Activated CD4-positive, alpha-beta T cell treated with anti-CD3 and anti-CD28 coated beads for 36 hours (primary cell): Measurements from ENCODE around the gene PLEKHG4B. TPM values are rescaled to one million over a fixed set of nuclear protein-coding genes. Genes with fewer than 3 reads are reported as not detected.

Source experiments
- ATAC-seq: fragments of 200-7000 bp; cut with Tn5 transposase; one replicate; pipeline ENCODE4 v1.10.0; 2021; ENCODE audit warnings: mild to moderate bottlenecking, moderate library complexity
- CTCF ChIA-PET: fragments of 350-600 bp; sonication (Branson Sonifier 250); formaldehyde crosslinking; loops from one replicate; lab custom pipeline; 2021; ENCODE audit warnings: antibody characterized with exemption; lab: Charles Lee
- POLR2A ChIA-PET: fragments of 350-600 bp; sonication (Branson Sonifier 250); formaldehyde crosslinking; loops from one replicate; lab custom pipeline; 2021; ENCODE audit warnings: antibody characterized with exemption, inconsistent platforms; lab: Charles Lee
- DNase-seq: peaks from one replicate; pipeline ENCODE4 v3.0.0-alpha.2; 2020
- H3K27ac Mint-ChIP-seq: one replicate; pipeline ENCODE4 v1.8.0; 2021; ENCODE audit warnings: mixed read lengths
- H3K27me3 Mint-ChIP-seq: one replicate; pipeline ENCODE4 v1.8.0; 2021; ENCODE audit warnings: mixed read lengths
- H3K36me3 Mint-ChIP-seq: one replicate; pipeline ENCODE4 v1.8.0; 2021; ENCODE audit warnings: low read depth, mixed read lengths
- H3K4me1 Mint-ChIP-seq: one replicate; pipeline ENCODE4 v1.8.0; 2021; ENCODE audit warnings: mixed read lengths
- H3K4me3 Mint-ChIP-seq: one replicate; pipeline ENCODE4 v1.8.0; 2021; ENCODE audit warnings: mild to moderate bottlenecking, moderate library complexity, mixed read lengths
- H3K9me3 Mint-ChIP-seq: one replicate; pipeline ENCODE4 v1.8.0; 2021; ENCODE audit warnings: low read depth, mixed read lengths
- intact Hi-C, 2 experiments: fragments of 100-400 bp; cut with DNase I in 1 of 2; cut with micrococcal nuclease in 1 of 2; formaldehyde crosslinking; loops; one replicate each; pipeline versions ENCODE4 v1.14.2 to v1.15.1; 2022 to 2024; cut with DNase I, micrococcal nuclease
- total RNA-seq, 2 experiments: library from RNA; stranded (reverse); gene quantifications; one replicate each; pipeline ENCODE4 v1.2.3, GENCODE V29; 2021

The PLEKHG4B gene
- total RNA-seq, 2 experiments from 2014 or later, result 0.23 to 0.25 TPM

- ChIA-PET CTCF (interaction anchor here (1.0 to 2.0 kb wide), 4 partner anchors 16 to 236 kb away, joined by 5 to 15 read pairs (median 6); no protein-coding TSS in a partner anchor), POLR2A (no interaction called here)
- H3K27me3 Mint-ChIP-seq, result peaks cover 3% of the 10 kb centered on the region
- DNase-seq, result no peak
- intact Hi-C loops, result loop anchor here (2.0 kb wide), 2 partner anchors 27 to 29 kb away; partner anchors contain the start of genes CCDC127 (in 1 of the 2) and SDHA (in 1 of the 2)
- no peak for ATAC-seq
- peaks cover 14% of the 10 kb centered on the region for H3K4me1 Mint-ChIP-seq
- no peaks in the 10 kb centered on the region for H3K36me3 Mint-ChIP-seq
- H3K9me3 Mint-ChIP-seq, result no peaks in the 10 kb centered on the region
- no peak overlapping the region for H3K27ac Mint-ChIP-seq
- H3K4me3 Mint-ChIP-seq, result no peak overlapping the region
These were observed 97.5 kb downstream of the PLEKHG4B start for GRCh38 chr5:189486-189885.

- Mint-ChIP-seq H3K36me3 (no peaks in the 10 kb centered on the region), H3K4me1 (peaks cover 14% of the 10 kb centered on the region), H3K9me3 (no peaks in the 10 kb centered on the region), H3K27ac (no peak overlapping the region), H3K27me3 (peaks cover 3% of the 10 kb centered on the region), H3K4me3 (no peak overlapping the region)
- ATAC-seq (no peak), DNase-seq (no peak)
- ChIA-PET CTCF (interaction anchor here (1.1 kb wide), 1 partner anchor 20 kb away, joined by 5 read pairs; no protein-coding TSS in a partner anchor), POLR2A (no interaction called here)
- intact Hi-C loops, result loop anchor here (2.0 kb wide), 2 partner anchors 27 to 29 kb away; partner anchors contain the start of genes CCDC127 (in 1 of the 2) and SDHA (in 1 of the 2)
These were observed 98.0 kb downstream of the PLEKHG4B start for GRCh38 chr5:189976-190365.

- Mint-ChIP-seq H3K36me3 (no peaks in the 10 kb centered on the region), H3K4me1 (peaks cover 14% of the 10 kb centered on the region), H3K27me3 (peaks cover 3% of the 10 kb centered on the region), H3K4me3 (no peak overlapping the region), H3K27ac (no peak overlapping the region), H3K9me3 (no peaks in the 10 kb centered on the region)
- intact Hi-C loops, result no loop called here
- ChIA-PET POLR2A (interaction anchor here (0.7 kb wide), 1 partner anchor 28 kb away, joined by 3 read pairs; no protein-coding TSS in a partner anchor), CTCF (interaction anchor here (1.0 to 1.5 kb wide), 3 partner anchors 19 to 28 kb away, joined by 3 to 5 read pairs (median 3); partner anchors contain the start of gene SDHA)
- DNase-seq (no peak), ATAC-seq (peak; percentile 18)
These were observed 98.5 kb downstream of the PLEKHG4B start for GRCh38 chr5:190366-191035.

- H3K27me3 Mint-ChIP-seq, result peaks cover 3% of the 10 kb centered on the region
- intact Hi-C loops, result no loop called here
- no peak within 1 kb of the TSS for H3K27ac Mint-ChIP-seq
- no peaks in the 10 kb centered on the region for H3K9me3 Mint-ChIP-seq
- ATAC-seq (peak; percentile 12), DNase-seq (peak; percentile 51)
- no peak within 1 kb of the TSS for H3K4me3 Mint-ChIP-seq
- ChIA-PET CTCF (interaction anchor here (1.0 to 1.5 kb wide), 2 partner anchors 19 to 27 kb away, joined by 3 read pairs; partner anchors contain the start of gene SDHA), POLR2A (interaction anchor here (0.7 kb wide), 1 partner anchor 28 kb away, joined by 3 read pairs; no protein-coding TSS in a partner anchor)
- no peaks in the 10 kb centered on the region for H3K36me3 Mint-ChIP-seq
- peaks cover 14% of the 10 kb centered on the region for H3K4me1 Mint-ChIP-seq
These were observed 99.3 kb downstream of the PLEKHG4B start, which contains the start of gene LRRC14B for GRCh38 chr5:191036-191948. Gene LRRC14B, plus strand, starts transcription at chr5:191495. Its CDS starts 44 bp downstream, at chr5:191539.

GRCh38 chr5:191949-192690 lies 100.2 kb downstream of the PLEKHG4B start:
- ChIA-PET CTCF (interaction anchor here (0.6 to 1.5 kb wide), 2 partner anchors 18 to 27 kb away, joined by 3 read pairs; partner anchors contain the start of gene SDHA), POLR2A (no interaction called here)
- H3K27ac Mint-ChIP-seq, result no peak overlapping the region
- H3K4me3 Mint-ChIP-seq, result no peak overlapping the region
- no peaks in the 10 kb centered on the region for H3K36me3 Mint-ChIP-seq
- no peak for DNase-seq
- H3K27me3 Mint-ChIP-seq, result peaks cover 3% of the 10 kb centered on the region
- intact Hi-C loops, result no loop called here
- ATAC-seq, result no peak
- peaks cover 14% of the 10 kb centered on the region for H3K4me1 Mint-ChIP-seq
- H3K9me3 Mint-ChIP-seq, result no peaks in the 10 kb centered on the region

GRCh38 chr5:192691-192969 lies 100.7 kb downstream of the PLEKHG4B start:
- no peak for DNase-seq
- intact Hi-C loops, result no loop called here
- Mint-ChIP-seq H3K4me3 (no peak overlapping the region), H3K27me3 (peaks cover 3% of the 10 kb centered on the region), H3K9me3 (no peaks in the 10 kb centered on the region), H3K36me3 (no peaks in the 10 kb centered on the region), H3K4me1 (peaks cover 14% of the 10 kb centered on the region), H3K27ac (no peak overlapping the region)
- no peak for ATAC-seq
- CTCF ChIA-PET, result no interaction called here
- POLR2A ChIA-PET, result no interaction called here

- ATAC-seq (no peak), DNase-seq (no peak)
- CTCF ChIA-PET, result no interaction called here
- H3K27ac Mint-ChIP-seq, result no peak overlapping the region
- POLR2A ChIA-PET, result no interaction called here
- intact Hi-C loops, result no loop called here
- H3K27me3 Mint-ChIP-seq, result peaks cover 3% of the 10 kb centered on the region
- peaks cover 12% of the 10 kb centered on the region for H3K4me1 Mint-ChIP-seq
- no peak overlapping the region for H3K4me3 Mint-ChIP-seq
- no peaks in the 10 kb centered on the region for H3K9me3 Mint-ChIP-seq
- no peaks in the 10 kb centered on the region for H3K36me3 Mint-ChIP-seq
These were observed 101.2 kb downstream of the PLEKHG4B start for GRCh38 chr5:192970-193831.

GRCh38 chr5:194102-194501 lies 102.1 kb downstream of the PLEKHG4B start:
- Mint-ChIP-seq H3K9me3 (no peaks in the 10 kb centered on the region), H3K27me3 (peaks cover 3% of the 10 kb centered on the region), H3K4me1 (peaks cover 6% of the 10 kb centered on the region), H3K27ac (no peak overlapping the region), H3K4me3 (no peak overlapping the region), H3K36me3 (no peaks in the 10 kb centered on the region)
- ATAC-seq (no peak), DNase-seq (no peak)
- POLR2A ChIA-PET, result no interaction called here
- CTCF ChIA-PET, result no interaction called here
- intact Hi-C loops, result no loop called here

GRCh38 chr5:194603-195209 lies 102.7 kb downstream of the PLEKHG4B start:
- CTCF ChIA-PET, result interaction anchor here (0.6 kb wide), 1 partner anchor 979 kb away, joined by 3 read pairs; no protein-coding TSS in a partner anchor
- Mint-ChIP-seq H3K36me3 (no peaks in the 10 kb centered on the region), H3K27ac (no peak overlapping the region), H3K4me1 (peaks cover 6% of the 10 kb centered on the region), H3K4me3 (no peak overlapping the region), H3K9me3 (no peaks in the 10 kb centered on the region), H3K27me3 (peaks cover 3% of the 10 kb centered on the region)
- no peak for ATAC-seq
- POLR2A ChIA-PET, result no interaction called here
- DNase-seq, result no peak
- intact Hi-C loops, result no loop called here
